Suppressor macrophage treated with lipopolysaccharide for 4 hours (primary cell): ENCODE measurements around the gene NOS3.
"Not testable (repeated sequence)": the region's sequence is repeated elsewhere in the genome, so short reads cannot be mapped to it uniquely, and the experiment has no call there.

Source experiments
- DNase-seq: peaks from one replicate; pipeline ENCODE4 v3.0.0-alpha.2; 2020

NOS3 gene

DNA sequence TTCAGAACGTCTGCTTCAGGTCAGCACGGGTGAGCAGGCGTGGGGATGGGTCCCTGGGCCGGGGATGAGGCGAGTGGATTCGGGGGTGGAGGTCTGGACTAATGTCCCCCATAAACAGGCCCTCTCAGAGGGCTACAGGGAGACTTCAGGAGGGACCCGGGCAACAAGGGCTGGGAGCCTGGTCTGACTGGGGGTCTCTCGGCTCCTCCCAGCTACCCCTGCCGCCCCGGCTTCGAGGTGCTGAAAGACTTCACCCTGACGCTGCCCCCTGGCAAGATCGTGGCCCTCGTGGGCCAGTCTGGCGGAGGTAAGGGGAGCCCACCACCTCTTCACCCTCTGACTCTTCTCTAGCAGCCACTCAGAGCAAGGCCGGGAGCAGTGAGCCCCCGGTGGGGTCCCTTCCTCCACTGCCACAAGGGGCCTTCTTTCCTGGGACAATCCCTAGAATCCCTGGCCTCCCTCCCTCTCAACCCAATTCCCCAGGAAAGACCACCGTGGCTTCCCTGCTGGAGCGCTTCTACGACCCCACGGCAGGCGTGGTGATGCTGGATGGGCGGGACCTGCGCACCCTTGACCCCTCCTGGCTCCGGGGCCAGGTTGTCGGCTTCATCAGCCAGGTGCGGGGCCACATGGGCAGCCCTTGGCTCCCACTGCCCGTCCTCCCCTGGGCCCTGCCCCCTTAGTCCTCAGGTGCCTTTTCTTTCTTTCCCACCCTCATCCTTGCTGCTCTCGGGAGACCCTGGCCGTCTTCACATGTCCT is 50.0 kb downstream of the NOS3 start:
- DNase-seq = no peak

DNA sequence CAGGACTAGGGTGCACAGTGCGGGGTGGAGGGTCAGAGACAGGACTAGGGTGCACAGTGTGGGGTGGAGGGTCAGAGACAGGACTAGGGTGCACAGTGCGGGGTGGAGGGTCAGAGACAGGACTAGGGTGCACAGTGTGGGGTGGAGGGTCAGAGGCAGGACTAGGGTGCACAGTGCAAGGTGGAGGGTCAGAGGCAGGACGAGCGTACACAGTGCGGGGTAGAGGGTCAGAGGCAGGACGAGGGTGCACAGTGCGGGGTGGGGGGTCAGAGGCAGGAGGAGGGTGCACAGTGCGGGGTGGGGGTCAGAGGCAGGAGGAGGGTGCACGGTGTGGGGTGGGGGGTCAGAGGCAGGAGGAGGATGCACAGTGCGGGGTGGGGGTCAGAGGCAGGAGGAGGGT is 52.6 kb downstream of the NOS3 start:
- DNase-seq = not testable (repeated sequence)

DNA sequence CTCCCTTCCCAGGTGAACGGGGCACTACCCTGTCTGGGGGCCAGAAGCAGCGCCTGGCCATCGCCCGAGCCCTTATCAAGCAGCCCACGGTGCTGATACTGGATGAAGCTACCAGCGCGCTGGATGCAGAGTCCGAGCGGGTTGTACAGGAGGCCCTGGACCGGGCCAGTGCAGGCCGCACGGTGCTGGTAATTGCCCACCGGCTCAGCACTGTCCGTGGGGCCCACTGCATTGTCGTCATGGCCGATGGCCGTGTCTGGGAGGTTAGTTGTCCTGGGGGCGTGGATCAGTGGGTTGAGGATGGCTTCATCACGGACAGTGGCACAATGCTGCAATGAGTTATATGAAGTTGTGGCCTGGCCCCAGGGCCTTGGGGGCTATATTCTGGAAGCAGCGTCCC is 53.1 kb downstream of the NOS3 start:
- no peak for DNase-seq

- no peak for DNase-seq
Observed at GRCh38 chr7:151045262-151045661, 54.4 kb downstream of the NOS3 start.

DNA sequence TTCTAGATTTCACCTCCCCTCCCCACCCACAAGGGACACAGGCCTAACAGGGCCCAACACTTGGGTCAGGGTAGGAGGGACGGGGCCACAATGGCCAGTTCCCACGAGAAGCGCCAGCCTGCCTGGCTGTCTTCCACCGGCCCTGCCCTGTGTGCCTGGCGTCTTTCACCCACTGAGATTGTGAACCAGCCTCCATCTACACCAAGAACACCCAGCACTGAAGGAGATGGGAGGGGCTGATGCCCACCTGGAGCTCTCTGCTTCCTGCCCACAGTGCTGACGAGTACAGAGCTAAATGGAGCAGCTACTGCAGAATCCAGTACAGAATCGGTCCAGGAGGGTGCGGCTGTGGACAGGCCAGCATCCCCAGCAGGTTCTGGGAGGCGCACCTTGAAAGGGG is 55.1 kb downstream of the NOS3 start:
- no peak for DNase-seq

GRCh38 chr7:151046603-151047573 is 56.1 kb downstream of the NOS3 start:
- DNase-seq = no peak

DNA sequence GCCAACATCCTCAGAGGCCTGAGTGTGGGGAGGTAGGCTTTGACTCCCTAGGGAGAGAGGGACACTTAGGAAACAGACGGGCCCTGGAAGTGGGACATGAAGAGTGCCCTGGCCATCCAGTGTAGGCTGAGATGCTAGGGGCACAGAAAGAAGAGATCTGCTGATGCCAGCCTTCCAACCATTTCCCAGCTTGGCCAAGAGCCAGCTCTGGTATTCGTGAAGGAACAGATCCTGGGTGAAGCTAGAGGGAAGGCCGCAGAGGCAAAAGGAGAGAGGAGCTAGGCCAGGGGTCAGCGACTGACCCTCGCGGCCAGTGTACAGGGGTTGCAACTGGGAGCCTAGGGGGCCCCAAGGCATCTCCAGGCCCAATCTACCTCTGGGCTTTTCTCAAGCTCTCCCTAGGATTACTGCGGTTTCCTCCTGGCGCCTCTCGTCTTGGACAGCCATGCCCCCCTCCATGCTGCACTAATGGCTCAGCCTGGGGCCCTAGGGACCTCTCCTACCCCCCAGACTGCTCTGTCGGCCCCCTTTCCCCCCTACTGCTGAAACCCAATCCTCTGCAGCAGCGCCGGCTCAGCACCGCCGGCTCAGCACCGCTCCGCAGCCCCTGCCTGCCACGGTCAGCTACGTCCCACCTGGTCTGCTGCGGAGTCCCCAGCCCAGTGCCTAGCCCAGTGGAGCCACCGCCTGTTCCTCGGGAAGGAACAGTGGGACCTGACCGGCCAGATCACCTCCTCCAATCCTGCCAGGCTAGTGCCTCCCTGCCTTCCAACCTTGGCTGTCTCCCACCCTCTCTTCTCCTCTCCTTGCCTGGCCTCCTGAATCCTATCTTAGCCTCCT is 57.4 kb downstream of the NOS3 start, which contains the start of gene ASIC3:
Gene ASIC3, plus strand, starts transcription at position 556 of the 840 bp plus-strand sequence. CDS start 355 bp downstream, outside the sequence.
- no peak for DNase-seq

- DNase-seq = no peak
Observed at GRCh38 chr7:151048911-151049463, 58.2 kb downstream of the NOS3 start.

DNA sequence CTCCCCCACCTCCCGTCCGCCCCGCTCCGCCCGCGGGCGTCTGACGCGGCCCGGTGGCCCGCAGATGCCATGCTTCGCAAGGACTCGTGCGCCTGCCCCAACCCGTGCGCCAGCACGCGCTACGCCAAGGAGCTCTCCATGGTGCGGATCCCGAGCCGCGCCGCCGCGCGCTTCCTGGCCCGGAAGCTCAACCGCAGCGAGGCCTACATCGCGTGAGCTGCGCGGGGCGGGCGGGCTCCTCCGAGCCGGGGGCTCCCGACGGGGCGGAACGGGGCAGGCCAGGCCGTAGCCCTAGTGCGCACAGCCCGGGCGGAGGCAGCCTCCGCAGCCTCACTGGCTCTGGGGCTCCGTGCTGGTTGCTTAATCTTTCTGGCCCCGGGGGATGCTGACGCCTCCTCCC is 60.3 kb downstream of the NOS3 start:
- DNase-seq = peak; percentile 63

DNA sequence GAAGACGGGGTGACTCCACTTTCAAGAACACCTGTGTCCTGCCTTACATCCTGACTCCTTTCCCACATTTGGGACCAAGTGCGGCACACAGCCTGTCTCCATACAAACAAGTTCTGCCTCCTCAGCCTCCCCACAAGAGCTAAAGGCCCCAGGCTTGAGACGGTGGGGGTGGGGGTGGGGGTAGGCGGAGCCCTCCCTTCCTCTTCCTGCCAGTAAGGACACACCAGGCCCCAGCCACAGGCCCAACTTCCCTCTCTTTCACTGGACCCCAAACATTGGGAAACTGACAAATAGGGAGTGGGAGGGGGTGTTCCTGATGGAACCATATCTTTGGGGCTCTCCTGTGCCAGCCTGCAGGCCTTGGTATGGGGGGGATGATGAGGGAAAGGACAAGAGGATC is 62.3 kb downstream of the NOS3 start:
- DNase-seq = no peak

DNA sequence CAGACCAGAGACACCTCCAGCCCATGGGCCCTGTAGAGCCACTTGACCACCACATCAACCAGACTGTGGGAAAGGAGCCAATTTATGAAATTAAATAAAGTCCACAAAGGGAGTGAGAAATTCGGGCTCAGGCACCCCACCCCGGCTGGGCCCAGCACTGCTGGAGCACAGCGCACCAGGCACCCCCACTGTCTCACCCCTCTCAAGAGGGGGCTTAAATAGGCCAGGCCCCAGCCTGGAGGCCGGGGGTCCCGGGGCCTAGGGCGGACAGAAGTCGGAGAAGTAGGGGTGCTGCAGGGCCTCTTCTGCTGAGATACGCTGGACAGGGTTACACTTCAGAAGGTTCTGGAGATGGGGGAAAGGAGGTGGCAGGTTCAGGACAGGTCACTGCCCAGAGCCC is 62.9 kb downstream of the NOS3 start:
- DNase-seq = no peak

GRCh38 chr7:151056283-151056665 is 65.5 kb downstream of the NOS3 start:
- no peak for DNase-seq

DNA sequence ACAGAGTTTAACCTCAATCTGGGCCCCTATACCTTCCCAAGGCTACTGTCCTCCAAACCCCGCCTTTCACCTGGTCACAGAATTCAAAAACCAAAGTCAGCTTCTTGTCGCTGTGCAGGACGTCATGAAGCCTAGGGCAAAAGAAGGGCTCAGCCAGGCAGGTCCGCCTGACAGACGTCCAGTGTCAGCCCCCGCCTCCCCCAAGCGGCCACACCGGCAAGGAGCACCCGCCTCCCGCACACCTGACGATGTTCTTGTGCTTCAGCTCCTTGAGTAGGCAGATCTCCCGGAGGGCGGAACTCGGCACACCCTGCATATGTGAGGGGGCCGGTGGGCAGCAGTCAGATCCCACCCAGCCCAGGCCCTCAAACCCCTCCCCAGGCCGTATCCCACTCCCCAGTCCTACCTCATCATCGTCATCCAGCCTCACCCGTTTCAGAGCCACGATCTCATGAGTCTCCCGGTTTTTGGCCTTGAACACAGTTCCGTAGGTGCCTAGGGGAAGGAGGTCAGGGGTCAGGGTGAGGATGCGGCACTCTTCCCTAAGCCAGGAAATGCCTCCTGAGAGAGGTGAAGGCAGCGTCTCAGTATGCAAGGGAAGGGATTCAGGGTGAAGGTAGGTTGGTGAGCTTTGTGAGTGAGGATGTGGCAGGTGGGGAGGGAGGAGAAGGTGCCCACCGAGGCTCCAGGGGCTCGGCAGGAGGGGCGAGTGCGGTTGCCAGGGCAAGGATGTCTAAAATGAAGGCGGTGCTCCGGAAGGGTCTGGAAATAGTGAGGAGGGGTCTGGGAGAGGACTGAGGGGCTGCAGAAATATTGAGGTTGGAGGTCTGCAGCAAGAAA is 66.1 kb downstream of the NOS3 start:
- DNase-seq = no peak

GRCh38 chr7:151057506-151057988 is 66.7 kb downstream of the NOS3 start, which contains the start of gene CDK5:
TSS of gene CDK5 (minus strand) at chr7:151057897. CDS start at chr7:151057848, 49 bp downstream.
- DNase-seq = no peak

- DNase-seq = peak; percentile 99
Observed at GRCh38 chr7:151057989-151058780, 67.4 kb downstream of the NOS3 start.

GRCh38 chr7:151058781-151059366 is 68.1 kb downstream of the NOS3 start:
- DNase-seq = peak; percentile 31

- peak; percentile 69 for DNase-seq
Observed at GRCh38 chr7:151059367-151060112, 68.7 kb downstream of the NOS3 start, which contains the start of gene SLC4A2. TSS of gene SLC4A2 (plus strand) at chr7:151059589. CDS start at chr7:151061988, 2,399 bp downstream.

DNA sequence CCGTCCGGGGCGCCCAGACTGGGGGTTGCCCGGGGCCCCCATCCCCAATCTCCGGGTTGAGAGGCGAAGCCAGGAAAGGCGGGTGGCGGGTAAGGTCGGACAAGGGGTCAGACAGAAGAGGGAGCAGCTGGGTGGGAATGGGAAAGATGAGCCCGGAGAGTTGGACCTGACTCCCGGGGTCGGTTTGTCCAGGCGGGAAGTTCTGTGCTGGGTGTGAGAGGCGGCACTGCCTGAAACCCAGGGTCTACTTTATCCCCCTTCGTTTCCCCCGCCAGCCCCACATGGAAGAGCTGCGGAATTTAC is 69.2 kb downstream of the NOS3 start:
- DNase-seq = no peak
